NK-92 treated with Interleukin-12 subunit alpha and Interleukin-12 subunit beta, amount 100 ng/mL, for 24 hours (cell line): Measurements from ENCODE around the gene PPP1R15B.

Source experiments
- DNase-seq: peaks from one replicate; lab custom pipeline; 2025; lab: John Stamatoyannopoulos, UW

The PPP1R15B gene

GRCh38 chr1:204367193-204367858, 44.3 kb downstream of the PPP1R15B start:
- DNase-seq: no peak

- no peak for DNase-seq
Measured at GRCh38 chr1:204366759-204367158, 44.9 kb downstream of the PPP1R15B start.

GRCh38 chr1:204363335-204364114, 48.1 kb downstream of the PPP1R15B start:
- peak; percentile 24 for DNase-seq

DNA sequence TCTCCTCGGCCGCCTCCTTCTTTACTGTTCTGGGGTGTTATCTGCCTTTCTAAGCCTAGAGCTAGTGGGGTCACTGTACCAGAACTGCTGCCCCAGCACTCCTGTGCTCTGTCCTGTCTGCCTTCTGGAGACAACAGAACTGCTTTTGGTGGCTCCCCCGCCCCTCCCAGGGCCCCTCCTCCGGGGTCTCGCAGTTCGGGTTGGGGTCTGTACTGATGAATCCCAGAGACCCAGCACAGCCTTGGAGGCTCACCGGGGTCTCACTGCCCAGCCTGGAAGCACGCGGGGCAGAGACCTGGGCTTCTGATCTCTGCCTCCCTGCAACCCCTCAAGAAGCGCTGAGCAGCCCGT, 48.7 kb downstream of the PPP1R15B start:
- DNase-seq: no peak

- no peak for DNase-seq
Measured at GRCh38 chr1:204361781-204362180, 49.8 kb downstream of the PPP1R15B start.

DNA sequence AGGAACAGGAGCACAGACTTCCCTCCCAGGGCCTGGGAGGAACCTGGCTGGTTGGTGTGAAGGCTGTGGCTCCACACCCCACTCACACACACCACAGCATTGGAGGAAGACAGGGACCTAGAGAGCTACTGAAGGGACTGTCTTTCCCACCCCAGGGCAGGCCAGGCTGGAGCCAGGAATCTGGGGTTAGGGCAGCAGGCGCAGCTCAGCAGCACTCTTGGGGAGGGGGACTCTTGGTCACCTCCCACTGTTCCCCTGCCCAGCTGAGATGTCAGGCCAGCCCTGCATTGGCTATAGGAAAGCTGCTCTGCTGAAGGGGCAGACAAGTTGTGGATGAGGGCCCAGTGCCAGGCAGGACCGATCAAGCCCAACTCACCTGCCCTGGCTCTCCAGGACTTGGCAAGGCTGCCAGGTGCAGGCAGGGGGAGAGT, 50.3 kb downstream of the PPP1R15B start:
- DNase-seq: no peak

GRCh38 chr1:204360314-204360713, 51.3 kb downstream of the PPP1R15B start:
- DNase-seq: no peak

GRCh38 chr1:204359474-204360255, 52.0 kb downstream of the PPP1R15B start, which contains the start of gene PLEKHA6:
TSS of gene PLEKHA6 (minus strand) at chr1:204359929. CDS start at chr1:204273727, 86,202 bp downstream.
- no peak for DNase-seq

GRCh38 chr1:204359131-204359473, 52.5 kb downstream of the PPP1R15B start:
- no peak for DNase-seq

DNA sequence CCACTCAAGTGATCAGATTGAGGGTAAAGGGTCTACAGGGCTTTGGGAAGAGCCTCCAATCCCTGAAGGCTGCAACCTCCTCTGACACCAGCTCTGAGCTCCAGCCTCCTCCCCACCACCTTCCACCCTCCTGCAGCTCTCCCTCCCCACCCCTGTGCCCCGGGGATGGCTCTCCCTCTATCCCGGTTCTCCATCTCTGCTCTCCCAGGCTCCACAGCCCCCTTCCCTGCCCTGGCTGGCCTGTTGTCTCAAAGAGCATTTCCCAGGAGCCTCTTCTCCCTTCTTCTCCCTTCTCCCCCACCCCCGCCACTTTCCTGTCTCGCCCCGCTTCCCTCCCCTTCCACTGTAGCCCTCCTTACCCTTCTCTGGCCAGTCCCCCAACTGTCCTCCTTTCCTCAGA, 53.0 kb downstream of the PPP1R15B start:
- DNase-seq: no peak

GRCh38 chr1:204357551-204358490, 53.8 kb downstream of the PPP1R15B start:
- no peak for DNase-seq

DNA sequence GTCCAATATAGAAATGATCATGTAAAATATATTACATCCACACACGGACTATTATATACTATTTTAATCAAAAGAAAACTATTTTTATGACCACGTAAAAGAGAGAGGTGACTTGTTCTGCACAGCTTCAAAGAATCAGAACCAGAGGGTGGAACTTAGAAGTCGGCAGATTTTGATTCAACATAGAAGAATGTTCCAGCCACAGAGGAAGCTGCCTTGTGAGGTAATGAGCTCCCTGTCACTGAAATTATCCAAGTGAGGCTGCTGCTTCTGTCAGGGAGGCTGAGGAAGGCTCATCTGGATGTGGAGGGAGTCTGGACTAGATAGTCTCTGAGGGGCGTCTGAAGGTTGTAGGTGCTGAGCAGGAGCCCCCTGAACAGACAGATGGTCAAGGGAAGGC, 54.6 kb downstream of the PPP1R15B start:
- no peak for DNase-seq

DNA sequence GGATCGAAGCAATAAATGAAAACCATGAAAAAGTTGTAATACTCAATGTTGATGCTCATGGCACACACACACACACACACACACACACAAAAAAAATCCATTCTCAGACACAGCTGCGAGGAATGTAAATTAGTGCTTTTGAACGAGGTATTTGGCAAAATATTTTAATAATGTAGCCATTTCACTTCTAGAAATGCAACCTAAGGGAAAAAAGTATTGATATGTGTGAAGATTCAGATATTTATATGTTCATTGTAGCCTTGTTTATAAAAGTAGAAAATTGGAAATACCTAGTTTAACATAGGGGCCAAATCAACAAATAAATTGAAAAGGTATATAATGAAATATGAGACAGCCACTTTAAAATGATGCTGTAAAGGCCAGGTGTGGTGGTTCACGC, 55.7 kb downstream of the PPP1R15B start:
- DNase-seq: no peak

GRCh38 chr1:204354579-204354978, 57.0 kb downstream of the PPP1R15B start:
- DNase-seq: no peak
